WTC11 (cell line): Measurements from ENCODE around the gene GALNT3. TPM values are rescaled to one million over a fixed set of nuclear protein-coding genes. Genes with fewer than 3 reads are reported as not detected.

ENCODE experiments used
- AR ChIP-seq: fragments of 250-450 bp; sonication (Bioruptor Pico); IDR thresholded peaks from 2 replicates; pipeline ENCODE4 v1.9.0; 2021; ENCODE audit warnings: mild to moderate bottlenecking
- CBFB ChIP-seq: sonication (generic); formaldehyde crosslinking; IDR thresholded peaks from 2 replicates; pipeline ENCODE4 v1.8.1; 2022; ENCODE audit warnings: mild to moderate bottlenecking, low read depth, missing genetic modification reagents
- CREM ChIP-seq: sonication (generic); formaldehyde crosslinking; IDR thresholded peaks from 2 replicates; pipeline ENCODE4 v1.8.1; 2022; ENCODE audit warnings: mild to moderate bottlenecking, missing genetic modification reagents, moderate library complexity
- CTCF ChIP-seq: fragments of 200-600 bp; IDR thresholded peaks from 2 replicates; pipeline ENCODE4 v1.8.0; 2022; ENCODE audit warnings: antibody characterized with exemption
- E2F5 ChIP-seq: sonication (generic); formaldehyde crosslinking; IDR thresholded peaks from 2 replicates; pipeline ENCODE4 v1.8.1; 2022; ENCODE audit warnings: mild to moderate bottlenecking, moderate library complexity, missing genetic modification reagents
- ELF4 ChIP-seq: sonication (generic); formaldehyde crosslinking; IDR thresholded peaks from 2 replicates; pipeline ENCODE4 v1.8.1; 2022; ENCODE audit warnings: low read depth, mild to moderate bottlenecking, moderate library complexity, missing genetic modification reagents
- ERG ChIP-seq: fragments of 250-450 bp; sonication (Bioruptor Pico); IDR thresholded peaks from 2 replicates; pipeline ENCODE4 v1.8.0; 2021; ENCODE audit warnings: mild to moderate bottlenecking
- ESRRA ChIP-seq: sonication (generic); formaldehyde crosslinking; IDR thresholded peaks from 2 replicates; pipeline ENCODE4 v1.8.1; 2022; ENCODE audit warnings: mild to moderate bottlenecking, missing genetic modification reagents, borderline replicate concordance
- ETV6 ChIP-seq: sonication (generic); formaldehyde crosslinking; IDR thresholded peaks from 2 replicates; pipeline ENCODE4 v1.8.1; 2022; ENCODE audit warnings: mild to moderate bottlenecking, missing genetic modification reagents
- HMGA2 ChIP-seq: fragments of 250-450 bp; sonication (Bioruptor Pico); IDR thresholded peaks from 2 replicates; pipeline ENCODE4 v1.4.0; 2021; ENCODE audit warnings: mild to moderate bottlenecking, moderate library complexity
- JAZF1 ChIP-seq: fragments of 250-450 bp; sonication (Bioruptor Pico); IDR thresholded peaks from 2 replicates; pipeline ENCODE4 v1.9.0; 2021; ENCODE audit warnings: moderate library complexity, mild to moderate bottlenecking, inconsistent platforms
- NFATC4 ChIP-seq: fragments of 250-450 bp; sonication (Bioruptor Pico); IDR thresholded peaks from 2 replicates; pipeline ENCODE4 v1.9.0; 2021; ENCODE audit warnings: mild to moderate bottlenecking
- NFYB ChIP-seq: sonication (generic); formaldehyde crosslinking; conservative IDR thresholded peaks from 2 replicates; pipeline ENCODE4 v1.8.0; 2022; ENCODE audit warnings: low read depth, missing genetic modification reagents
- NR1H2 ChIP-seq: sonication (generic); formaldehyde crosslinking; IDR thresholded peaks from 2 replicates; pipeline ENCODE4 v1.9.0; 2021; ENCODE audit warnings: mild to moderate bottlenecking, moderate library complexity, missing genetic modification reagents
- PRDM15 ChIP-seq: sonication (generic); formaldehyde crosslinking; IDR thresholded peaks from 2 replicates; pipeline ENCODE4 v1.8.0; 2022; ENCODE audit warnings: missing genetic modification reagents
- RORB ChIP-seq: fragments of 250-450 bp; sonication (Bioruptor Pico); IDR thresholded peaks from 2 replicates; pipeline ENCODE4 v1.9.0; 2021; ENCODE audit warnings: mild to moderate bottlenecking
- SMAD4 ChIP-seq: sonication (generic); formaldehyde crosslinking; IDR thresholded peaks from 2 replicates; pipeline ENCODE4 v1.8.0; 2022; ENCODE audit warnings: mild to moderate bottlenecking, missing genetic modification reagents
- SOX15 ChIP-seq: fragments of 250-450 bp; sonication (Bioruptor Pico); IDR thresholded peaks from 2 replicates; pipeline ENCODE4 v1.9.0; 2021; ENCODE audit warnings: mild to moderate bottlenecking
- TCF7 ChIP-seq: sonication (generic); formaldehyde crosslinking; IDR thresholded peaks from 2 replicates; pipeline ENCODE4 v1.8.0; 2022; ENCODE audit warnings: mild to moderate bottlenecking, low read depth, missing genetic modification reagents, moderate library complexity
- TEAD1 ChIP-seq: sonication (generic); formaldehyde crosslinking; IDR thresholded peaks from 2 replicates; pipeline ENCODE4 v1.8.0; 2022; ENCODE audit warnings: mild to moderate bottlenecking, missing genetic modification reagents
- TEAD4 ChIP-seq: sonication (generic); formaldehyde crosslinking; IDR thresholded peaks from 2 replicates; pipeline ENCODE4 v1.8.0; 2022; ENCODE audit warnings: mild to moderate bottlenecking, missing genetic modification reagents
- USF1 ChIP-seq: sonication (generic); formaldehyde crosslinking; IDR thresholded peaks from 2 replicates; pipeline ENCODE4 v1.8.0; 2022; ENCODE audit warnings: mild to moderate bottlenecking, missing genetic modification reagents
- ZNF416 ChIP-seq: fragments of 250-450 bp; sonication (Bioruptor Pico); IDR thresholded peaks from 2 replicates; pipeline ENCODE4 v1.9.0; 2021; ENCODE audit warnings: mild to moderate bottlenecking, inconsistent platforms
- ZNF423 ChIP-seq: fragments of 250-450 bp; sonication (Bioruptor Pico); IDR thresholded peaks from 2 replicates; pipeline ENCODE4 v2.1.2; 2022; ENCODE audit warnings: mild to moderate bottlenecking, moderate library complexity
- ZNF512 ChIP-seq: sonication (generic); formaldehyde crosslinking; IDR thresholded peaks from 2 replicates; pipeline ENCODE4 v1.8.1; 2022; ENCODE audit warnings: missing genetic modification reagents, borderline replicate concordance
- ZSCAN18 ChIP-seq: fragments of 250-450 bp; sonication (Bioruptor Pico); IDR thresholded peaks from 2 replicates; pipeline ENCODE4 v2.1.2; 2022; ENCODE audit warnings: mild to moderate bottlenecking, moderate library complexity
- total RNA-seq: library from RNA; stranded (reverse); gene quantifications from 3 replicates; pipeline ENCODE4 v1.2.3, GENCODE V29; 2021

GALNT3 gene
- total RNA-seq, 1 experiment from 2014 or later, result 19.4 TPM

- TF ChIP-seq AR (CRISPR knock-in tag), result no peak
- peak; percentile 31; the same call in 1 of the 2 replicates for TF ChIP-seq NFYB (CRISPR knock-in tag)
- no peak for TF ChIP-seq ZSCAN18 (CRISPR knock-in tag)
- 0 out of 2 replicates have a peak, but pooled peaks have one; percentile 12 for TF ChIP-seq USF1 (CRISPR knock-in tag)
- no peak for TF ChIP-seq SMAD4 (CRISPR knock-in tag)
- TF ChIP-seq JAZF1, result no peak
- TF ChIP-seq NFATC4 (CRISPR knock-in tag), result no peak
- peak; percentile 12; the same call in 1 of the 2 replicates for TF ChIP-seq TEAD1 (CRISPR knock-in tag)
- peak; percentile 94 for TF ChIP-seq E2F5 (CRISPR knock-in tag)
- no peak for TF ChIP-seq SOX15 (CRISPR knock-in tag)
- TF ChIP-seq ELF4 (CRISPR knock-in tag), result no peak
- no peak for TF ChIP-seq PRDM15 (CRISPR knock-in tag)
- peak; percentile 82 for TF ChIP-seq ZNF423 (CRISPR knock-in tag)
- TF ChIP-seq ERG, result no peak
- TF ChIP-seq CBFB (CRISPR knock-in tag), result no peak
- TF ChIP-seq ETV6 (CRISPR knock-in tag), result peak; percentile 83
- no peak for TF ChIP-seq CREM
- no peak for TF ChIP-seq ZNF416 (CRISPR knock-in tag)
- no peak for TF ChIP-seq TEAD4 (CRISPR knock-in tag)
- 0 out of 2 replicates have a peak, but pooled peaks have one; percentile 52 for TF ChIP-seq NR1H2 (CRISPR knock-in tag)
- TF ChIP-seq RORB (CRISPR knock-in tag), result no peak
- no peak for TF ChIP-seq HMGA2 (CRISPR knock-in tag)
- no peak; the same call in 1 of the 2 replicates for TF ChIP-seq ESRRA
- no peak for TF ChIP-seq CTCF
- TF ChIP-seq ZNF512, result no peak
- TF ChIP-seq TCF7 (CRISPR knock-in tag), result 0 out of 2 replicates have a peak, but pooled peaks have one; percentile 88
Measured at GRCh38 chr2:165793779-165794535, at the start of gene GALNT3 (continued).
